Panc1 (cell line): ENCODE data around the gene MRPS27. TPM values are rescaled to one million over a fixed set of nuclear protein-coding genes. Genes with fewer than 3 reads are reported as not detected.
A peak's percentile ranks its signal among the peaks of the same experiment; 100 is the strongest.

Experiments used
- ATAC-seq: fragments of 200-7000 bp; cut with Tn5 transposase; 2 replicates; pipeline ENCODE4 v1.9.1; 2020; ENCODE audit warnings: mild to moderate bottlenecking, moderate library complexity
- BruUV-seq: library from RNA; stranded (reverse); fragments of 400-500 nt; replicated peaks from 2 replicates; lab custom pipeline; 2021; lab: Mats Ljungman, UMichigan
- CTCF ChIA-PET: fragments of 300-600 bp; sonication (Branson Sonifier 250); formaldehyde crosslinking; loops from one replicate; lab custom pipeline; 2022; ENCODE audit warnings: antibody characterized with exemption; lab: Charles Lee
- POLR2A ChIA-PET: fragments of 300-600 bp; sonication (Branson Sonifier 250); formaldehyde crosslinking; loops from one replicate; lab custom pipeline; 2022; ENCODE audit warnings: antibody characterized with exemption; lab: Charles Lee
- DNase-seq: peaks from one replicate; pipeline ENCODE4 v3.0.0-alpha.2; 2010; ENCODE audit warnings: low read depth, low spot score
- H3K27ac ChIP-seq: 2 replicates; pipeline ENCODE4 v1.5.1; 2011; ENCODE audit warnings: mild to moderate bottlenecking, low read length, inconsistent platforms
- H3K27me3 ChIP-seq: fragments of 200-500 bp; sonication (Bioruptor generic); 2 replicates; pipeline ENCODE4 v1.6.0; 2014; ENCODE audit warnings: low read length, inconsistent platforms; ENCODE audit not compliant: control insufficient read depth, insufficient read depth
- H3K36me3 ChIP-seq: fragments of 200-500 bp; sonication (Bioruptor generic); 2 replicates; pipeline ENCODE4 v1.5.1; 2014; ENCODE audit warnings: inconsistent platforms, mild to moderate bottlenecking, low read length, moderate library complexity; ENCODE audit not compliant: control insufficient read depth, insufficient read depth
- H3K4me1 ChIP-seq: 2 replicates; pipeline ENCODE4 v1.5.1; 2011; ENCODE audit warnings: inconsistent platforms, mild to moderate bottlenecking, low read length, moderate library complexity; ENCODE audit not compliant: control insufficient read depth, insufficient read depth
- H3K4me3 ChIP-seq, 2 experiments: 2 replicates each; pipeline ENCODE4 v1.5.1; 2011 to 2012; ENCODE audit warnings: low read depth in 2 of 2, low read length in 2 of 2, mild to moderate bottlenecking in 2 of 2, inconsistent platforms in 1 of 2, moderate library complexity in 1 of 2
- H3K9me3 ChIP-seq: fragments of 200-500 bp; sonication (Bioruptor generic); 2 replicates; pipeline ENCODE4 v1.5.1; 2014; ENCODE audit warnings: low read depth, mild to moderate bottlenecking, inconsistent platforms, low read length, moderate library complexity; ENCODE audit not compliant: control insufficient read depth, insufficient read depth
- POLR2AphosphoS5 ChIP-seq: IDR thresholded peaks from 2 replicates; pipeline ENCODE4 v1.6.1; 2012; ENCODE audit warnings: mild to moderate bottlenecking, low read depth, low read length, moderate library complexity
- SIN3A ChIP-seq: IDR thresholded peaks from 2 replicates; pipeline ENCODE4 v1.6.1; 2012; ENCODE audit warnings: low read depth, mild to moderate bottlenecking, low read length, moderate library complexity, borderline replicate concordance; ENCODE audit not compliant: insufficient read depth
- TCF7L2 ChIP-seq: IDR thresholded peaks from 2 replicates; pipeline ENCODE4 v1.6.1; 2011; ENCODE audit warnings: mild to moderate bottlenecking, low read depth, low read length, inconsistent platforms
- in situ Hi-C: cut with HindIII; loops from 2 replicates; pipeline ENCODE4 v1.10.0; 2016; ENCODE audit warnings: low sequenced_read_pairs, low pct_unique_long_range_greater_than_20kb
- intact Hi-C: fragments of 100-400 bp; cut with micrococcal nuclease; formaldehyde crosslinking; loops from one replicate; pipeline ENCODE4 v1.10.0; 2022; ENCODE audit not compliant: unreplicated experiment
- total RNA-seq: library from RNA; stranded (reverse); gene quantifications from one replicate; pipeline ENCODE4 v1.2.1, GENCODE V29; 2021; ENCODE audit not compliant: unreplicated experiment
- TF ChIP-seq, protein P1 (sequence below), 2 experiments: IDR thresholded peaks; 2 replicates each; pipeline ENCODE4 v1.6.1; 2011 to 2012; ENCODE audit warnings: low read depth in 2 of 2, control low read depth in 1 of 2, low read length in 1 of 2, mild to moderate bottlenecking in 1 of 2, moderate library complexity in 1 of 2; ENCODE audit not compliant: insufficient read depth in 1 of 2
- TF ChIP-seq, protein P2 (sequence below): fragments of 450-650 bp; IDR thresholded peaks from 2 replicates; pipeline ENCODE4 v1.5.1; 2017; ENCODE audit warnings: mild to moderate bottlenecking

MRPS27 gene
- total RNA-seq, 1 experiment from 2014 or later = 67.2 TPM

DNA sequence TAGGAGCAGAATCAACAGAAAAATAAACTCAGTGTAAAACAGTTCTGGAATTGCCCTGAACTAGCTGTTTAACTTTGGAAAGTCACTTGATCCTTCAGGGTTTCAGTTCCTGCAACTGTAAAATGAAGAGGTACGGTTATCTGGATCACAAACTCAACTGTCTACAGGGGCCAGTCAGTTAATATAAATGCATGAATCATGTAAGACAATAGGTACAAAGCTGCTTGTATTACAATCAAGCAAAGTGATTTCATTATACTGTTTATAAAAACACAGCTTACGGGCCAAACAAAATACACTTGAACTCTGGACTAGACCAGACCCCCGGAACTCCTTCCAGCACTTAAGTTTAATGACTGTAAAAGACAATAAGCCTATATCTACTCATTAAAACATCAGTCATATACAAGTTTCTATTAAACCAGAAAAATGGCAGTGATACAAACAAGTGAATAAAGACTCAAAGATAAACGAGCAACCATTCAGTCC, 73.0 kb downstream of the MRPS27 start:
- ATAC-seq (peak; percentile 55; the same call in 1 of the 2 replicates), DNase-seq (no peak)
- ChIA-PET POLR2A (no interaction called here), CTCF (no interaction called here)
- TF ChIP-seq POLR2AphosphoS5 = no peak
- peak; percentile 69 for TF ChIP-seq TCF7L2
- TF ChIP-seq, protein P1, sequence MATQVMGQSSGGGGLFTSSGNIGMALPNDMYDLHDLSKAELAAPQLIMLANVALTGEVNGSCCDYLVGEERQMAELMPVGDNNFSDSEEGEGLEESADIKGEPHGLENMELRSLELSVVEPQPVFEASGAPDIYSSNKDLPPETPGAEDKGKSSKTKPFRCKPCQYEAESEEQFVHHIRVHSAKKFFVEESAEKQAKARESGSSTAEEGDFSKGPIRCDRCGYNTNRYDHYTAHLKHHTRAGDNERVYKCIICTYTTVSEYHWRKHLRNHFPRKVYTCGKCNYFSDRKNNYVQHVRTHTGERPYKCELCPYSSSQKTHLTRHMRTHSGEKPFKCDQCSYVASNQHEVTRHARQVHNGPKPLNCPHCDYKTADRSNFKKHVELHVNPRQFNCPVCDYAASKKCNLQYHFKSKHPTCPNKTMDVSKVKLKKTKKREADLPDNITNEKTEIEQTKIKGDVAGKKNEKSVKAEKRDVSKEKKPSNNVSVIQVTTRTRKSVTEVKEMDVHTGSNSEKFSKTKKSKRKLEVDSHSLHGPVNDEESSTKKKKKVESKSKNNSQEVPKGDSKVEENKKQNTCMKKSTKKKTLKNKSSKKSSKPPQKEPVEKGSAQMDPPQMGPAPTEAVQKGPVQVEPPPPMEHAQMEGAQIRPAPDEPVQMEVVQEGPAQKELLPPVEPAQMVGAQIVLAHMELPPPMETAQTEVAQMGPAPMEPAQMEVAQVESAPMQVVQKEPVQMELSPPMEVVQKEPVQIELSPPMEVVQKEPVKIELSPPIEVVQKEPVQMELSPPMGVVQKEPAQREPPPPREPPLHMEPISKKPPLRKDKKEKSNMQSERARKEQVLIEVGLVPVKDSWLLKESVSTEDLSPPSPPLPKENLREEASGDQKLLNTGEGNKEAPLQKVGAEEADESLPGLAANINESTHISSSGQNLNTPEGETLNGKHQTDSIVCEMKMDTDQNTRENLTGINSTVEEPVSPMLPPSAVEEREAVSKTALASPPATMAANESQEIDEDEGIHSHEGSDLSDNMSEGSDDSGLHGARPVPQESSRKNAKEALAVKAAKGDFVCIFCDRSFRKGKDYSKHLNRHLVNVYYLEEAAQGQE (IDR thresholded peaks at IDR 0.05; ENCODE audit: insufficient read depth in 1 of 2, low read depth in 2 of 2, low read length in 1 of 2) = no peak
- TF ChIP-seq SIN3A = no peak
- TF ChIP-seq, protein P2, sequence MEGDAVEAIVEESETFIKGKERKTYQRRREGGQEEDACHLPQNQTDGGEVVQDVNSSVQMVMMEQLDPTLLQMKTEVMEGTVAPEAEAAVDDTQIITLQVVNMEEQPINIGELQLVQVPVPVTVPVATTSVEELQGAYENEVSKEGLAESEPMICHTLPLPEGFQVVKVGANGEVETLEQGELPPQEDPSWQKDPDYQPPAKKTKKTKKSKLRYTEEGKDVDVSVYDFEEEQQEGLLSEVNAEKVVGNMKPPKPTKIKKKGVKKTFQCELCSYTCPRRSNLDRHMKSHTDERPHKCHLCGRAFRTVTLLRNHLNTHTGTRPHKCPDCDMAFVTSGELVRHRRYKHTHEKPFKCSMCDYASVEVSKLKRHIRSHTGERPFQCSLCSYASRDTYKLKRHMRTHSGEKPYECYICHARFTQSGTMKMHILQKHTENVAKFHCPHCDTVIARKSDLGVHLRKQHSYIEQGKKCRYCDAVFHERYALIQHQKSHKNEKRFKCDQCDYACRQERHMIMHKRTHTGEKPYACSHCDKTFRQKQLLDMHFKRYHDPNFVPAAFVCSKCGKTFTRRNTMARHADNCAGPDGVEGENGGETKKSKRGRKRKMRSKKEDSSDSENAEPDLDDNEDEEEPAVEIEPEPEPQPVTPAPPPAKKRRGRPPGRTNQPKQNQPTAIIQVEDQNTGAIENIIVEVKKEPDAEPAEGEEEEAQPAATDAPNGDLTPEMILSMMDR = no peak
- BruUV-seq = no TSS peak
- peak overlapping the region; percentile 36; the same call in 1 of the 2 replicates for H3K27ac ChIP-seq
- H3K36me3 ChIP-seq = no peaks in the 10 kb centered on the region
- H3K9me3 ChIP-seq = no peaks in the 10 kb centered on the region
- intact Hi-C loops (no loop called here), in situ Hi-C loops (no loop called here)
- H3K4me1 ChIP-seq = peaks cover 37% of the 10 kb centered on the region
- no peaks in the 10 kb centered on the region for H3K27me3 ChIP-seq
- H3K4me3 ChIP-seq = no peak overlapping the region

DNA sequence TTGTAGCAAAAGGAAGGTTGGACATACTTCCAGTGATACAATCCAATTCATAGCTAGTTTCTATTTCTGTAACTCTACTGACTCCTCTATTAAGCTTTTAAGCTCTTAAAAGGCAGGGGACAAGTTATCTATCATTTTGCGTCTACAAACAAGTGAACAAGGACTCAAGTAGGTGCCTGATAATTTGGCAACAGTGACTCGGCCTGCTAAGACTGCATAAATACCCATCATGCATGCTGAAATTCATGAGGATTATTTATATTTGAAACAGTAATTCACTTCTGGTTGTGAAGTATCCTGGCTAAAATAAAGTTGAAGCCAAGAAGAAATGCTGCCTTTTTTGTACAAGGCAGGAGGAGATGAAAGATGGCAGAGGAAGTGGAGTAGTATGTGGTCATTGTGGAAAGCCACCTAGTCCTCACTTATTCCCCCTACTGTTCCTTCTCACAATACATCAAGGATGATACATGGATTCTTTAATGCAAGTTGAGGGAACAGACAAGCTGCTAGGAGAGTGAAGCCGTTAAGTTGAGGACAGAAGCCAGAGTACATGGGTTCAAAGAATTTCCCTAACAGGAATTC, 74.0 kb downstream of the MRPS27 start:
- BruUV-seq = no TSS peak
- in situ Hi-C loops = no loop called here
- Histone ChIP-seq H3K4me1 (peaks cover 37% of the 10 kb centered on the region), H3K36me3 (no peaks in the 10 kb centered on the region), H3K27ac (peak overlapping the region; percentile 13; the same call in 1 of the 2 replicates), H3K27me3 (no peaks in the 10 kb centered on the region), H3K9me3 (no peaks in the 10 kb centered on the region), H3K4me3 (no peak overlapping the region)
- TF ChIP-seq TCF7L2 (no peak), POLR2AphosphoS5 (no peak), SIN3A (no peak)
- TF ChIP-seq, protein P2 = peak; percentile 57
- intact Hi-C loops = no loop called here
- ATAC-seq = no peak; the same call in 1 of the 2 replicates
- DNase-seq = no peak
- ChIA-PET CTCF (no interaction called here), POLR2A (no interaction called here)
